ENCODE measurements around the gene TBX15.
"Not testable (repeated sequence)": the region's sequence is repeated elsewhere in the genome, so short reads cannot be mapped to it uniquely, and the experiment has no call there.

TBX15 gene

DNA sequence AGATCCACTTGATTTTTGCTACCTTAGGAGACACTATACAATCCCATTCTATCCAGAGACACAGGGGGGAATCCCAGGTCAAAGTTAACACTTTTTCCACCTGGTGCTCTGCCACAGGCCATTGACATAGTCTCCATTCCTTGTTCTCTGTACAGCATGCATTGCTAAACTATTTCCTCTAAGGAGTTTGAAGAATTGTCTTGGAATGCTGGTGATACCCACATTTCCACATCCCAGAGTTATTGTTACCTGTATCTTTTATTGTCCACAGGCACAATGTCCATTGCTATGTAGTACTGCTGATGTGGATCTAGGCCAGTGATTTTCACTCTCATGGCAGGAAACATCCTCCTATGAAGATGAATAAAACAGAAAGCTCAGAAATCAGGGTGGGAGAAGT, 61.9 kb downstream of the TBX15 start:
- DNase-seq (ENCODE audit: low read depth in 2 of 2): no peak

DNA sequence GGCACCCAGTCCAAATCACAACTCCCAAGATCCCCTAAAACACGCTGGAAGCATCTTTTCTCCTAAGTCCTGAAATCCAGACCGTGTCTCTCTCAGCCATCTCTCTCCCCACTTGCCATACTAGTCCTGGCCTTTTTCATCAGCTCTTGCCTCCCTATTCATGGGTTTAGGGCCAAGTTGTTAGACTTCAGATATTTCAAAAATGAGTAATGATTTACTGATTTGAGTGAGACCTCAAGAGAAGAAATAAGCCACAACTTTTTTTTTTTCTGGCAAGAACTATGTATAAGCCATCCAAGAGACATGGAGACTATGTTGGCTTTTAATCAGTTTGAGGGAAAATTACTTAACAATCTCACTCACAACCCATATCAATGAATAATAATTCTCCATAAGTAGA, 62.5 kb downstream of the TBX15 start:
- no peak for DNase-seq (ENCODE audit: low read depth in 2 of 2)

DNA sequence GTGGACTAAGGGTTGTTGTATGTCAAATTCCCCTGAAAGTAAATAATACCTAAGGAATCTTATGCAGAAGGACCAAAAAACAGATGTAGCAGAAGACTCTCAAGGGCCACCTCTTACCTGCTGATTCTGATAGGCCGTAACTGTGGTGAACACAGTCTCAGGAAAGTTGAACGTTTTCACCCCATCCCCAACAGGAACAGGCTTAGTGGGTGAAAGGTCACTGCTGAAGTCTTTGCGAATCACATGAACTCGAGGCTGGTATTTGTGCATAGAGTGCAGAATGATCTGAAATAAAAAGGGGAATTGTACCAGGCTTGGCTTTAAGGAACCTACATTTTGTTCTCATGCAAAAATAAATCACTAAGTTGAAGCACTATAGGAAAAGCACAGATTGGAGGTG, 64.8 kb downstream of the TBX15 start:
- no peak for DNase-seq (ENCODE audit: low read depth in 2 of 2)

DNA sequence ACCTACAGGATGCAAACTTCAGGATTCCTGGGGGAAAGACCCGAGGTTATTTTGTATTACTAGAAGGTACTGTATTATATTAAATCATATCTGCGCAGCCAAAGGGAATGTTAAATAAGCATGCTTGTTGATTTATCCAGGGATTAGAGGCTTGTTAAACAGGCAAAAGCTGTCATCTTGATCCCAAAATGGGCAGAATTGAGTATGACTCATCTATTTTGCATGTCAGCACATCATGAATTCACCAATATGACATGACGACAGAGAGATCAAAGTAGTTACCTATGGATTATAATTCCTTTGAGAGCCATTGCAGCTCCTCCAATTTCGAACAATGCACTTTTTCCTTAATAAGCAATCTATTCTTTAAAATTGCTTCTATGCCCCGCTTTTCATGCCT, 66.1 kb downstream of the TBX15 start:
- no peak for DNase-seq (ENCODE audit: low read depth in 2 of 2)

DNA sequence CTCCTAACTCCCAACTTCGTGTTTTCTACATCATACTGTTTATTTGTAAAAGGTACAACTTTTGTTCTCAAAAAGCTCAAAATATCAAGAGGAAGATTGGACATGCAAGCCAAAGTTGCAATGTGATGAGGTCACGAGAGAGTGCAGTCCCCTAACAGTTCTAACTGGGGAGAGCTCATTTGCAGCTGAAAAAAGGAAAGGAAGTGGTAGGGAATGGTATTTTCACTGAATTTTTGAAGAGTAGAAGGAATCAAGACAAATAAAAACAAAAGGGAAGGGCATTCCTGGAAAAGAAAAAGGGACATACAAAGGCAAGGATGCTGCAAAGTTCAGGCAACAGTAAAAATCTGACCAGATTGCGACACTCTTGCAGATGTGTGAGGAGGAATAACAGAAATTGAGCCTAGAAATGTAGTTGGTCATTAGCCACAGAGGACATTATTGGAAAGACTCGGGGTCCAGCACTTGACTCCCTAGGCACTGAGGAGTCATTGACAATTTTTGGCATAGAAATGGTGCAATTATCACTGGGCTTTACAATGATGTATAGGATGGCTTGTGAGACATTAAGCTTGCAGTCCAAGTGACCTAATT, 67.9 kb downstream of the TBX15 start:
- DNase-seq (ENCODE audit: low read depth in 2 of 2): no peak

DNA sequence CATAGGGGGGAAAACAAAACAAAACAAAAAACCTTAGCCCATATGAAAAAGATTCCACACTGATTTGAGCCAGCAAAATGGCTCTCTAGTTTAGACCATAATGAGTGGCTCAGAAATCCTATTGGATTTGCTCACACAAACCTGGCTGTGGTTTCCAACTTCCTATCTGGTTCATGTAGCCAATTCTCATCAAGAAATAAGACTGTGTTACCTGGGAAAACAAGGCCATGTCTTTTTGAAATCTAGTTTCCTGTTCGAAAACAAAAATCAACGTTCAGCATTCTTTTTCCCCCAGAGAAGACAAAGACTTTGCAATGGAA, 69.2 kb downstream of the TBX15 start:
- DNase-seq (ENCODE audit: low read depth in 2 of 2): no peak

DNA sequence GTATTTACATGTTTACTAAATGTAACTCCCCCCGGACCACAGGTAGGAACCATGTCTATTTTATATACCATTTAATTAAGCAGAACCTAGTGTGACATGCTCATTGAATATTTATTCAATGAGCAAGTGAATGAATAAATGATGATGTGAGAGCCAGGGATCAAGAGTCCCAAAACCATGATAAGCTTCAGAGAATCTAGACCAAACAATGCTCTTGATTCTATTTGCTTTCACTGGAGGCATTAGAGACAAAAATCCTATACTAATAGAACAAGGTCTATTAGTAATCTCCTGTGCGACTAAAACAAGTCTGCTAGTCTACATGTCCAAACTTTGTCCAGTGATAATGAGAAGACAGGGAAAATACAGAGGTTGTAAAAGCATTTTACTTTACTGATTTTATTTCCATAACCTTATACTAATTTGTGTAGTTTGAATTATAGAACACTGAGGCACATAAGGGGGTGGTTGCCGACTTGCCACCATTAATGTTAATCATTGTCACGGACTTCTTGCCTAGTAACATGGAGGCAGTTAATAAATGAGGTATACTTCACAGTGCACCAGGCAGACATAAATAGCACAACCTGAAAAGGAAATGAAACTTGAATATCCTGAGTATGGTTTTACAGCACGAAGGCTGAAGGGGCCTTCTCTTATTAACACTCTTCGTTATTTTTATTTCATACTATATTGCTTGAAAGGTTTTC, 69.8 kb downstream of the TBX15 start:
- DNase-seq (ENCODE audit: low read depth in 2 of 2): no peak

DNA sequence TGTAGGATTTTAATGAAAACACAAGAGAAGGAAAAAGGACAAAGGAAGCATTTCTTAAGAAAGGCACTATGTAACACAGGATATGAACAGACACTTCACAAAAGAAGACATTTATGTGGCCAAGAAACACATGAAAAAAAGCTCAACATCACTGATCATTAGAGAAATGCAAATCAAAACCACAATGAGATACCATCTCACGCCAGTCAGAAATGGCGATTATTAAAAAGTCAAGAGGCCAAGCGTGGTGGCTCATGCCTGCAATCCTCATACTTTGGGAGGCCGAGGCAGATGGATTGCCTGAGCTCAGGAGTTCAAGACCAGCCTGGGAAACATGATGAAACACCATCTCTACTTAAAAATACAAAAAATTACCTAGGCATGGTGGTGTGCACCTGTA, 71.8 kb downstream of the TBX15 start:
- not testable (repeated sequence) for DNase-seq (ENCODE audit: low read depth in 2 of 2)

DNA sequence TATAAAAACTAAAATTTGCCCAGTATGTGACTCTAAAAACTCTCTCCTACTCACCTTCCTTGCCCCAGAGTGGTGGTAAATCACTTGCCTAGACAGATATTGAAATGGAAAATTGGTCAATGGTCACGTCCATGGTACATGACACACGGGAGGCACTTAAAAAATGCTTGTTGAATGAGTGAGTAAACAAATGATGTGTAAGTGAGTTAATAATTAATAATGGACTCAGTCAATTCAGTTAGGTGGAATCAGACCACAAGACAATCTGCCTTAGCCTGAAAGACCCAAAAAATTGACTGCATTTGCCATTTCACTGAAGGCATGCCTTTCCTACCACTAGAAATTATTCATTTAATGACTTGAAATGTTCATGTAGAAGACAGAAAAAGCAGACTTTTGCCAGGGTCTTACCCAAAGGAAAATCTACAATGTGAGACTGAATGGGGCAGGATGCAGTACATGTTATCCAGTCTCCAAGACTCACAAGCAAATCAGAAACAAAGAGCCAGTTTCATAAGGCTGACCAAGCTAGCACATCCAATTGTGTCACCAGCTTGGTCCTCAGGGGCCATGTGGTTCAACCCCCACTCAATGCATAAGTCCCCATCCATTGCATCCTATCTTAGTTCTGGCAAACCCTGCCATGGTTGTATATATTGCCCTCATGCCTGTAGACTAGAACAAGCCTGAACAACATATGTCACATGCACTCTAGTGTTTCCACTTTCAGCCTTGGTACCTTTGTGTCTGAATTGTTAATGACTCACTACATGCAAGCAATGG, 73.6 kb downstream of the TBX15 start:
- DNase-seq (ENCODE audit: low read depth in 2 of 2): no peak

DNA sequence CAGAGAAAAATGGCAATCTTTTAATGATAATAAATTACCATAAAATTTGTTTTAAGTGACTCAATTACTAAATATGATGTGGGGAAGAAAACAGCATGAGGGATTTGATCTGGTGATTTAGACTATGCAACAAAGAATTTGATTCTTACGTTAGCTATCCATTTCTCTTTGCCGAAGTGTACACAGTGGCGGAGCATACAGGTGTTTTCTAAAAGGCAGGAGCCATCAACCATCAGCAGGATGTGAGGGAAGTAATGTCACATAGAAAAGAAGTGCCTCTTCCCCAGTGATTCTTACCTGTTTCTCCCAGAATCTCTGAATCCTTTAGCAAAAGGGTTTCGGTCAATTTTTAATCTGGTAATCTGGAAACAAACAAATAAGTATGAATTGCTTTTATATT, 74.3 kb downstream of the TBX15 start:
- DNase-seq (ENCODE audit: low read depth in 2 of 2): no peak

DNA sequence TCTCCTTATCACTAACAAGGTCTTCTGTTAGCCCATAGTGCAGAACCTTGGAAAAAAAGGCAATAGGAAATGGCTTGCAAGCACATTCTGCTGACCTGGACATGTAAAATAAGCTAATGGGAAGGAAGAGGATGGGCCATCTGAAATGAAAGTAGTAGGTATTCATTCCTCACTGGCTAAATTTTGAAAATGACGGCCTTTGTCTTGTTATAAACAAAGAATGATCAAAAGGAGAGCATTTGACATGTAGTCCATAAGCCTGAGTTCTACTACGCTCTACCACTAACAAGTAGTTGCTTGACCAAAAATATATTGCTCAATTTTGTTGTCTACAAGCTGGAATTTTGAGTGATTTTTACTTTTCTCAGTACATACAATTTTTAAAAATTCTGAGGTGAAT, 75.6 kb downstream of the TBX15 start:
- DNase-seq (ENCODE audit: low read depth in 2 of 2): no peak

DNA sequence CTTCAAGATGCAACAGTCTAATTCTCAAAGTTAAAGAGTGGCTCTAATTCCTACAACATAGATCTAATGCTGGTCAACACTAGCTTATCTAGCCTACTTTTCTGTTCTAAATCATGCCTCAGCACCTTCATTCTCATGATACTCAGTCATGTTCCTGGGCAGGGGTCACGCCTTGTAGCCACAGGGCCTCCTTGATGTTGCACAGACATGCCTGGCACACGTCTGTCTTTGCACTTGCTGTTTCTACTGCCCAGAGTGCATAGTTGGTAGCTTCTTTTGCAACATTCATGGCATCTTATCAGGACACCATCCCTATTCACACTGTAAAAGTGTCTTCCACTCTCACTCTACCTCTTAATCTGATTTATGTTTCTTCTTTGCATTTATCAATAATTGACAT, 76.6 kb downstream of the TBX15 start:
- no peak for DNase-seq (ENCODE audit: low read depth in 2 of 2)

DNA sequence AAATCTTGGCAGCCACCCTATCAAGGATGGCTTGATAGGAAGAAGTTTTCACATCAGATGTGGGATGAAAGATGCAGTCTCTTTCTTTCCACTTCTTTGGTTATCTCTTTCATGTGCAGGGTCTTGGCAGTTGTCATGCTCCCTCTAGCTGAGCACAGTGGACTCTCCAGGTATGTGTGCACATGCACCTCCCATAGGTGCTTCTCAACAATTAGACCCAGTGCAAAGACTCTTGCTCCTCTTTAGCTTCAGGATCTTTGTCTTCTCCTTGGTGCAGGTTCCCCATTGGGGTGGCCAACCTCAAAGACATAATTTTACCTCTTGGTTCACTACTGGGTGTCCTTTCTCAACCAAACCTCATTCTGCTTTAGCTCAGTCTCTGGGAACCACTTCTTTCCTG, 80.7 kb downstream of the TBX15 start:
- DNase-seq (ENCODE audit: low read depth in 2 of 2): no peak

DNA sequence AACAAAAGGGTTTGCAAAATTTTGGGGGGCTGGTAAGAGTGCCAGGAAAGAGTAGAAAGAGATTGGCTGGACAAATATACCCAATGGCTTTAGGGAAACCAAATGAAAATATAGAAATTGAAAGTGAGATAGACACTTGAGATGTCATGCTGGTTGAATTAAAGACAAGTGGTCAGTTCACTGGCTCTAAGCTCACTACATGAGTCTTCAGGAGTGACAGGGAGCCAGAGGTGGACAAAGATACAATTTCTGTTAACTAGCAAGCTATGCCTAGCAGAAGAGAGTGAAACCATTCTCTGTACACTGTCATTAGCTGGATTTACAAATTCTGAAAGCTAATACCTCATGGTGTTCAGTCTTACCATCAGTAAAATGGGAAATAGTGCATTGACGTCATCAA, 82.5 kb downstream of the TBX15 start:
- no peak for DNase-seq (ENCODE audit: low read depth in 2 of 2)

DNA sequence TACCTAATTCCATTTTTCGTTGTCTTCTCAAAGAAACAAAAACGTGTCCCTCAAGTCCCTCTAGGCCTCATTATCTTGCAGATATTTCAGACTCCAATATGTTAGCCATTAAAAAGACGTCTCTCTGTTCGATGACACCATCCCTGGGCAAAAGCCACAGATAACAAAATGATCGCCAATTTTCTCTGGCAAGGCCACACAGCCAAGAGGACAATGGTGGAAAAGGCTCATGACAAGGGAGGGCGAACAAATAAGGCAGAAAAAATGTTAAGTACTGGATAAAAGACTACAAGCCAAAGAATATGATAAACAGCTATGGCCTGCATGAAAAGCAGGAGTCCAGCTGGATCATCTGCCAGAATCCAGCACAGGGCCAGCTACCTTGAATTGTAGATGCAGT, 82.9 kb downstream of the TBX15 start:
- no peak for DNase-seq (ENCODE audit: low read depth in 2 of 2)

DNA sequence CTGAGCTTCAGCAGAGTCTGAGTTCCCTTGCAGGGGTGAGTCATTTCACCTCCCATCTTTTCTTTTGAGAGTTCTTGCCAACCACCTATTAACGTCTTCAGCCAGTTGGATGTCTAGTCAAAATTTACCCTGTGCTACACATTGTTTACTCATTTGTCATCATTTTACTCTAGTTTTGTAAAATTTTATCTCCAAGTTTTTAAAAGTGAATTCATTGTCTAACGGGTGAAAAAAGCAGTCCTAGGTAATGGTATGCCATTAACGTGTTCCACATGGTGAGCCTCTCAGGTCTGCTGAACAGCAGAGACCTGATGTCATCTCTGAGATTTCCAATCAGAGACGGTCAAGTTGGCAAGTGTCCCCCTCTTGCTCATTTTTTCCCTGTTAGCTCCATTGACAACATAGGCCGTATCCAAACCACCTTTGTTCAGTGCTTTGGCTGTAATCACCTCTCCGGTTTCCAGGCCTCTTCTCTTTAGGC, 85.4 kb downstream of the TBX15 start:
- DNase-seq (ENCODE audit: low read depth in 2 of 2): no peak

DNA sequence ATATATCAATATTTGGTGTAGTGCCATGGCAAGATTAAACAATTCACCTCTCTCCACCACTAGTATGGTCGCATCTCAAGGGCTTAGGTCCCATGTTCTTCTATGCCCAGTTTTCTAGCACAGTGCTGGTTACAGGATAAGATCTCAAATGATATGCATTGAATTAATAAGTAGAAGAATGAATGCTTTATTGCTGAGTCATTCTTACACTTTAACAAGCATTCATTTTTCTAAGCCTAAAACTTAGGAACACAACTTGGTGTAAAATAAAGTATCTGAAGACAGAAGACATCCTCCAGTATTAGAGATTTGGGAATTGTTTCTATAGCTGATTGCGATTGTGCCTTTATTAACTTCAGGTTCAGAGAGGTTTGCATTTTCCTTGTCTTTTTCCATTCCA, 85.8 kb downstream of the TBX15 start:
- no peak for DNase-seq (ENCODE audit: low read depth in 2 of 2)

DNA sequence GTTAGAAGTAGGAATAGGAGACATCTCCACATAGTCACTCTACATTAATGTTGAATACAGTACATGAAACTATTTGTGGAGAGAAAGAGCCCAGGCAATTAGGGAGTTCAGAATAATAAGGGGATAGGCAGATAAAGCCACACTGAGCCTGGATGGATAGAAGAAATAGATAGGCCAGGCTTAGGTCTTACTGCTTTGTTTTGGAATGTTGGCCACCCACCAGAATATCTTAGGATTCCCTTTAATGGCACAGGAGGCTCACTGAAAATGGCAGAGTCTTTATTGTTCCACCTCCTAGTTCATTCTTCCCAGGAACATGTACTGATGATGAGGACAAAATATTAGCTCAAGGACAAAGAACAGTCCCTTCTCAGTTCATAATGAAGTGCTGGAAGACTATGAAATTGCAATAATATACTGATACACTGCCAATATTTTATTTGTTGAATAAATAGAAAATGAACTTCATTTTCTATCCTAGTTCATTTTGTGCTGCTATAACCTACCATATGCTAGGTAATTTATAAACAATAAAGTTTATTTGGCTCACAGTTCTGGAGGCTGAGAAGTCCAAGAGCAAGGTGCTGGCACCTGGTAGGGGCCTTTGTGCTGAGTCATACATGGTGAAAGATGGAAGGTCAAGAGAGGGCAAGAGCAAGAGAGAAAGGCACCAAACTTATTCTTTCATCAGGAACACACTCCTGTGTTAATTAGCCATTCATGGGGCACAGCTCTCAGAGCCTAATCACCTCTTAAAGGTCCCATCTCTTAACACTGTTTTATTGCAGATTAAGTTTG, 87.3 kb downstream of the TBX15 start:
- DNase-seq (ENCODE audit: low read depth in 2 of 2): no peak

DNA sequence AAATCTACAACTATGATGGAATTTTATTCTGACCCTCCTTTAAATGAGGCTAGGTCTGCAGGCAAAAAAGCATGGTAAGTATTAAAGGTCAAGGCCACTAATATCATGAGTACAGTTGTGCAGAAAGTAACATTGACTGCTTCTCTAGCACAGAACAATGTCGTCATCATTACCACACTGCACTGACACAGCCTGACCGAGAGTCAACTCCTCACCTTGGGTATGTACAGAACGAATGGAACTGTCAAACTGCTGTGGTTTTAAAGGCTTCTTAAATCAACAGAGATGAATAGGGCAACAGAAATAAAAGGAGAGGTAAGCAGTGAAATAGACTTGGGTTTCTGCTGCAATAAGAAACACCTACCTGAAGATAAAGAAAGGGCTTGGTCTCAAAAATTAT, 88.8 kb downstream of the TBX15 start:
- DNase-seq (ENCODE audit: low read depth in 2 of 2): no peak

DNA sequence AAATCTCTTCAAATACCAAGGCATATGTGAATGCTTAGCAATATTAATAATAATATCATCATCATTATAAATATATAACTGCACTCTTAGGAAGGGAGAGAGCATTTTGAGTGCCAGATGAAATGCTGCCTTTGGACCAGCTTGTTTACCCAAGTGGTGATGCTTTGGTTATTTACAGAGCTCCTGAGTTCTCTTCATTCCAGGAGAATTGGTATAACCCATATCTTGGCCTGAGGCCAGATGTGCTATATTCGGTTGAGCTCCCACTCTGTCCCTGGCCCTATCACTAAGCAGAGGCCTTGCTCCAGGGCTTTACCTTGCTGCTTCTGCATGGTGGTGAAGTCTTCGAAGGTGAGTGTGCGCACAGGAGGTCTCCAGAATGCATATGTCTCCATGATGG, 89.4 kb downstream of the TBX15 start:
- no peak for DNase-seq (ENCODE audit: low read depth in 2 of 2)

DNA sequence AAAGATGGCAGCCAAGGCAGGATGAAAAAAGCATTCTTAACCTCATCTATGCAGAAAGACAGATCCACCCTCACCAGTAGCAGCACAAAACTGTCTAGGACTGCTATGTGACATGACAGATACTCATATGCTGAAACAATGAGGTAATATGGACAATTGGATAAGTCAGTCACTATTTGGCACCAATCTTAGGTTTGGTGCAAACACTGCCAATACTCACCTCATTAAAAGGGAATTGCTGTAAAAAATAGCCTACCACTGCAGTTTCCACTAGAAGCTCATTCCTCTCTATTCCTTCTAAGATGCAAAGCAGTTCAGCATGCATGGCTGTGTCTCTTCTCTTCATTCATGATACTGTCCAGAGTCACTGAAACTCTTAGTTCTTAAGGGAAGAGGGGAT, 91.7 kb downstream of the TBX15 start:
- DNase-seq (ENCODE audit: low read depth in 2 of 2): no peak

DNA sequence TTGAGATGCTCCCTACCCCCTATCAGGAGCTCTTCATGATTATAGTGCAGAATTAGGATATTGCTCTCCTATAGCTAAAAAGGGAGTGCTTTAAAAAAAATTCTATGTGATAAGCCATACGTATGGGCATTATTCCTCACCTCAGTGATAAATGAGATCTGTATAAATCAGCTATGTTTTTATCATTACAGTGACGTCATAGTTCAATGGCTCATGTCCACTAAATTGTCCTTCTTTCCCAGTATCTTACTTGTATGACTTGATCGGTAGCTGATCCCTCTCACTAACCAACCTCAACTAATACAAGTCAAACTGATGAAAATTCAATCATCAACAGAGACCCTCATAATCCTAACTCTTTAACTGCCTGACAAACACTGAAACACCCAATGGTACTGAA, 93.3 kb downstream of the TBX15 start:
- no peak for DNase-seq (ENCODE audit: low read depth in 2 of 2)
